HepG2 (cell line): ENCODE results near the gene CHMP1A. TPM values are rescaled to one million over a fixed set of nuclear protein-coding genes. Genes with fewer than 3 reads are reported as not detected.

Source experiments
- HDAC1 ChIP-seq: sonication (generic); formaldehyde crosslinking; IDR thresholded peaks from 2 replicates; pipeline ENCODE4 v1.5.1; 2020; ENCODE audit warnings: mild to moderate bottlenecking, missing genetic modification reagents
- JUND ChIP-seq: sonication (generic); formaldehyde crosslinking; IDR thresholded peaks from 2 replicates; pipeline ENCODE4 v1.8.0; 2022; ENCODE audit warnings: mild to moderate bottlenecking, missing genetic modification reagents
- MTF1 ChIP-seq: sonication (generic); formaldehyde crosslinking; IDR thresholded peaks from 2 replicates; pipeline ENCODE4 v1.5.0; 2020; ENCODE audit warnings: missing genetic modification reagents
- NFYB ChIP-seq: sonication (generic); formaldehyde crosslinking; IDR thresholded peaks from 2 replicates; pipeline ENCODE4 v1.4.0; 2020; ENCODE audit warnings: missing genetic modification reagents
- SIX4 ChIP-seq: sonication (generic); formaldehyde crosslinking; IDR thresholded peaks from 2 replicates; pipeline ENCODE4 v1.4.0; 2020; ENCODE audit warnings: missing genetic modification reagents
- TRIM24 ChIP-seq: sonication (generic); formaldehyde crosslinking; IDR thresholded peaks from 2 replicates; pipeline ENCODE4 v1.8.0; 2022; ENCODE audit warnings: mild to moderate bottlenecking, missing genetic modification reagents
- ZBTB1 ChIP-seq: sonication (generic); formaldehyde crosslinking; IDR thresholded peaks from 2 replicates; pipeline ENCODE4 v1.4.0; 2020; ENCODE audit warnings: missing genetic modification reagents, borderline replicate concordance
- ZFAT ChIP-seq: sonication (generic); formaldehyde crosslinking; conservative IDR thresholded peaks from 2 replicates; pipeline ENCODE4 v1.8.1; 2023; ENCODE audit warnings: missing genetic modification reagents, inconsistent platforms
- ZFP41 ChIP-seq: sonication (generic); formaldehyde crosslinking; IDR thresholded peaks from 2 replicates; pipeline ENCODE4 v1.4.0; 2020; ENCODE audit warnings: mild to moderate bottlenecking, missing genetic modification reagents, borderline replicate concordance
- ZNF556 ChIP-seq: sonication (generic); formaldehyde crosslinking; IDR thresholded peaks from 2 replicates; pipeline ENCODE4 v1.4.0; 2020; ENCODE audit warnings: mild to moderate bottlenecking, missing genetic modification reagents, borderline replicate concordance
- ZSCAN12 ChIP-seq: sonication (generic); formaldehyde crosslinking; IDR thresholded peaks from 2 replicates; pipeline ENCODE4 v1.9.0; 2021; ENCODE audit warnings: mild to moderate bottlenecking, missing genetic modification reagents
- polyA plus RNA-seq, 8 experiments: library from polyadenylated mRNA; depleted of rRNA in 3 of 8; stranded (reverse) in 7 of 8; unstranded in 1 of 8; fragments of >200 nt; fragmentation: Illumina TruSeq in 4 of 8; extraction: Trizol in 4 of 8; gene quantifications; 2 replicates each; pipeline versions ENCODE4 v1.2.1 to v1.2.3, GENCODE V29; 2011 to 2016; ENCODE audit warnings: low read depth in 4 of 8, missing spikeins in 1 of 8, mixed read lengths in 1 of 8; ENCODE audit not compliant: insufficient read depth in 1 of 8
- total RNA-seq, 5 experiments: library from RNA; depleted of rRNA; stranded (reverse); fragments of >200 nt; fragmentation: Illumina TruSeq; extraction: Trizol; gene quantifications; 2 replicates each; pipeline ENCODE4 v1.2.3, GENCODE V29; 2016; ENCODE audit warnings: low read depth in 1 of 5
- TF ChIP-seq, protein P1 (sequence below): sonication (generic); formaldehyde crosslinking; IDR thresholded peaks from 2 replicates; pipeline ENCODE4 v1.5.0; 2020; ENCODE audit warnings: mild to moderate bottlenecking, missing genetic modification reagents, borderline replicate concordance
- TF ChIP-seq, protein P2 (sequence below): IDR thresholded peaks from 2 replicates; pipeline ENCODE4 v1.6.1; 2016; ENCODE audit warnings: low read depth, borderline replicate concordance
- TF ChIP-seq, protein P3 (sequence below): sonication (generic); formaldehyde crosslinking; IDR thresholded peaks from 2 replicates; pipeline ENCODE4 v1.8.1; 2022; ENCODE audit warnings: low read depth, mild to moderate bottlenecking, missing genetic modification reagents
- TF ChIP-seq, protein P4 (sequence below): sonication (generic); formaldehyde crosslinking; IDR thresholded peaks from 2 replicates; pipeline ENCODE4 v1.4.0; 2020; ENCODE audit warnings: mild to moderate bottlenecking, missing genetic modification reagents
- TF ChIP-seq, protein P5 (sequence below): sonication (generic); formaldehyde crosslinking; IDR thresholded peaks from 2 replicates; pipeline ENCODE4 v1.5.1; 2020; ENCODE audit warnings: missing genetic modification reagents, mild to moderate bottlenecking, borderline replicate concordance

The CHMP1A gene
- total and polyA plus RNA-seq, 2 of the 13 experiments (the other 11 are each of a cell fraction or from before 2014, with no cell fraction given) = 69.4 to 73.3 TPM

DNA sequence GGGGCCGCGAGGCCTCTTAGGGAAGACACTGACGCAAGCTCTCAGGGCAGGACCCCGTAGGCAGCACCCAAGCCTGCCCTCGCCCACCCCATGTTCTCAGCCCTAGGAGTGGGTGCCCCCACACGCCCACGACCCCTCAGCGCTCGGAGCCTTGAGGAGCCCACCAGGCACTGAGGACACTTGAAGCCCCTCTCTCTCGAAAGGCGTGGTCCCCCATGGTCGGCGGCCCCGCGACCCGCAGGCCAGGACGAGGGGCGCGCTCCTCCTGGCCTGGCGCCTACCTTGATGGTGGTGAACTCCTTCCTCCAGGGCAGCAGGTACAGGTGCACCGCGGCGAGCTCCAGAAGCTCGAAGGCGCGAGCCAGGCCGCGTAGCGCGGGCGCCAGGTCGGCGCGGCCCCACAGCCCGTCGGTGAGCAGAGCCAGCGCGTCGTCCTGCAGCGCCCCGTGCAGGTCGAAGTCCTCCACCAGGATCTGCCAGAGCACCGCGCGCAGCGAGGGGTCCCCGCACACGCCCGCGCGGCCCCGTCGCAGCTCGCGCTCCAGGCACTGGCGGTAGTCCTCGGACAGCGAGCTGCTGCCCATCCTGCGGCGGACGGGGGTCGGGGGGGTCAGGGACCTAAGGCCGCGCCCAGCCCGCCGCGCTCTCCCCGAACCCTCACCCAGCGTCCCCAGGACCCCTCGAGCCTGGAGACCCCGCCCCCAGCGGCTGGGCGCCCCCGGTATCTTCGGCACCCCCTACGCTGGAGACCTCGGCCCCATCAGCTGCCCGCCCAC, 43.3 kb upstream of the CHMP1A start (continued):
- TF ChIP-seq, protein P1, sequence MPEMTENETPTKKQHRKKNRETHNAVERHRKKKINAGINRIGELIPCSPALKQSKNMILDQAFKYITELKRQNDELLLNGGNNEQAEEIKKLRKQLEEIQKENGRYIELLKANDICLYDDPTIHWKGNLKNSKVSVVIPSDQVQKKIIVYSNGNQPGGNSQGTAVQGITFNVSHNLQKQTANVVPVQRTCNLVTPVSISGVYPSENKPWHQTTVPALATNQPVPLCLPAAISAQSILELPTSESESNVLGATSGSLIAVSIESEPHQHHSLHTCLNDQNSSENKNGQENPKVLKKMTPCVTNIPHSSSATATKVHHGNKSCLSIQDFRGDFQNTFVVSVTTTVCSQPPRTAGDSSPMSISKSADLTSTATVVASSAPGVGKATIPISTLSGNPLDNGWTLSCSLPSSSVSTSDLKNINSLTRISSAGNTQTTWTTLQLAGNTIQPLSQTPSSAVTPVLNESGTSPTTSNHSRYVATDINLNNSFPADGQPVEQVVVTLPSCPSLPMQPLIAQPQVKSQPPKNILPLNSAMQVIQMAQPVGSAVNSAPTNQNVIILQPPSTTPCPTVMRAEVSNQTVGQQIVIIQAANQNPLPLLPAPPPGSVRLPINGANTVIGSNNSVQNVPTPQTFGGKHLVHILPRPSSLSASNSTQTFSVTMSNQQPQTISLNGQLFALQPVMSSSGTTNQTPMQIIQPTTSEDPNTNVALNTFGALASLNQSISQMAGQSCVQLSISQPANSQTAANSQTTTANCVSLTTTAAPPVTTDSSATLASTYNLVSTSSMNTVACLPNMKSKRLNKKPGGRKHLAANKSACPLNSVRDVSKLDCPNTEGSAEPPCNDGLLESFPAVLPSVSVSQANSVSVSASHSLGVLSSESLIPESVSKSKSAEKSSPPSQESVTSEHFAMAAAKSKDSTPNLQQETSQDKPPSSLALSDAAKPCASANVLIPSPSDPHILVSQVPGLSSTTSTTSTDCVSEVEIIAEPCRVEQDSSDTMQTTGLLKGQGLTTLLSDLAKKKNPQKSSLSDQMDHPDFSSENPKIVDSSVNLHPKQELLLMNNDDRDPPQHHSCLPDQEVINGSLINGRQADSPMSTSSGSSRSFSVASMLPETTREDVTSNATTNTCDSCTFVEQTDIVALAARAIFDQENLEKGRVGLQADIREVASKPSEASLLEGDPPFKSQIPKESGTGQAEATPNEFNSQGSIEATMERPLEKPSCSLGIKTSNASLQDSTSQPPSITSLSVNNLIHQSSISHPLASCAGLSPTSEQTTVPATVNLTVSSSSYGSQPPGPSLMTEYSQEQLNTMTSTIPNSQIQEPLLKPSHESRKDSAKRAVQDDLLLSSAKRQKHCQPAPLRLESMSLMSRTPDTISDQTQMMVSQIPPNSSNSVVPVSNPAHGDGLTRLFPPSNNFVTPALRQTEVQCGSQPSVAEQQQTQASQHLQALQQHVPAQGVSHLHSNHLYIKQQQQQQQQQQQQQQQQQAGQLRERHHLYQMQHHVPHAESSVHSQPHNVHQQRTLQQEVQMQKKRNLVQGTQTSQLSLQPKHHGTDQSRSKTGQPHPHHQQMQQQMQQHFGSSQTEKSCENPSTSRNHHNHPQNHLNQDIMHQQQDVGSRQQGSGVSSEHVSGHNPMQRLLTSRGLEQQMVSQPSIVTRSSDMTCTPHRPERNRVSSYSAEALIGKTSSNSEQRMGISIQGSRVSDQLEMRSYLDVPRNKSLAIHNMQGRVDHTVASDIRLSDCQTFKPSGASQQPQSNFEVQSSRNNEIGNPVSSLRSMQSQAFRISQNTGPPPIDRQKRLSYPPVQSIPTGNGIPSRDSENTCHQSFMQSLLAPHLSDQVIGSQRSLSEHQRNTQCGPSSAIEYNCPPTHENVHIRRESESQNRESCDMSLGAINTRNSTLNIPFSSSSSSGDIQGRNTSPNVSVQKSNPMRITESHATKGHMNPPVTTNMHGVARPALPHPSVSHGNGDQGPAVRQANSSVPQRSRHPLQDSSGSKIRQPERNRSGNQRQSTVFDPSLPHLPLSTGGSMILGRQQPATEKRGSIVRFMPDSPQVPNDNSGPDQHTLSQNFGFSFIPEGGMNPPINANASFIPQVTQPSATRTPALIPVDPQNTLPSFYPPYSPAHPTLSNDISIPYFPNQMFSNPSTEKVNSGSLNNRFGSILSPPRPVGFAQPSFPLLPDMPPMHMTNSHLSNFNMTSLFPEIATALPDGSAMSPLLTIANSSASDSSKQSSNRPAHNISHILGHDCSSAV (CRISPR knock-in tag) = 0 out of 2 replicates have a peak, but pooled peaks have one; percentile 13
- TF ChIP-seq NFYB (CRISPR knock-in tag) (0 out of 2 replicates have a peak, but pooled peaks have one; percentile 6), ZNF556 (CRISPR knock-in tag) (peak; percentile 82; the same call in 1 of the 2 replicates), ZFP41 (CRISPR knock-in tag) (no peak), ZSCAN12 (CRISPR knock-in tag) (peak; percentile 28; the same call in 1 of the 2 replicates), SIX4 (CRISPR knock-in tag) (no peak), TRIM24 (CRISPR knock-in tag) (no peak; the same call in 1 of the 2 replicates), MTF1 (no peak), ZBTB1 (CRISPR knock-in tag) (no peak), ZFAT (0 out of 2 replicates have a peak, but pooled peaks have one; percentile 50), JUND (CRISPR knock-in tag) (peak; percentile 19), HDAC1 (CRISPR knock-in tag) (peak; percentile 76)
- TF ChIP-seq, protein P2, sequence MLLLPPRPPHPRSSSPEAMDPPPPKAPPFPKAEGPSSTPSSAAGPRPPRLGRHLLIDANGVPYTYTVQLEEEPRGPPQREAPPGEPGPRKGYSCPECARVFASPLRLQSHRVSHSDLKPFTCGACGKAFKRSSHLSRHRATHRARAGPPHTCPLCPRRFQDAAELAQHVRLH (CRISPR knock-in tag) = no peak
- TF ChIP-seq, protein P3, sequence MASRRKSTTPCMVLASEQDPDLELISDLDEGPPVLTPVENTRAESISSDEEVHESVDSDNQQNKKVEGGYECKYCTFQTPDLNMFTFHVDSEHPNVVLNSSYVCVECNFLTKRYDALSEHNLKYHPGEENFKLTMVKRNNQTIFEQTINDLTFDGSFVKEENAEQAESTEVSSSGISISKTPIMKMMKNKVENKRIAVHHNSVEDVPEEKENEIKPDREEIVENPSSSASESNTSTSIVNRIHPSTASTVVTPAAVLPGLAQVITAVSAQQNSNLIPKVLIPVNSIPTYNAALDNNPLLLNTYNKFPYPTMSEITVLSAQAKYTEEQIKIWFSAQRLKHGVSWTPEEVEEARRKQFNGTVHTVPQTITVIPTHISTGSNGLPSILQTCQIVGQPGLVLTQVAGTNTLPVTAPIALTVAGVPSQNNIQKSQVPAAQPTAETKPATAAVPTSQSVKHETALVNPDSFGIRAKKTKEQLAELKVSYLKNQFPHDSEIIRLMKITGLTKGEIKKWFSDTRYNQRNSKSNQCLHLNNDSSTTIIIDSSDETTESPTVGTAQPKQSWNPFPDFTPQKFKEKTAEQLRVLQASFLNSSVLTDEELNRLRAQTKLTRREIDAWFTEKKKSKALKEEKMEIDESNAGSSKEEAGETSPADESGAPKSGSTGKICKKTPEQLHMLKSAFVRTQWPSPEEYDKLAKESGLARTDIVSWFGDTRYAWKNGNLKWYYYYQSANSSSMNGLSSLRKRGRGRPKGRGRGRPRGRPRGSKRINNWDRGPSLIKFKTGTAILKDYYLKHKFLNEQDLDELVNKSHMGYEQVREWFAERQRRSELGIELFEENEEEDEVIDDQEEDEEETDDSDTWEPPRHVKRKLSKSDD = no peak; the same call in 1 of the 2 replicates
- TF ChIP-seq, protein P4, sequence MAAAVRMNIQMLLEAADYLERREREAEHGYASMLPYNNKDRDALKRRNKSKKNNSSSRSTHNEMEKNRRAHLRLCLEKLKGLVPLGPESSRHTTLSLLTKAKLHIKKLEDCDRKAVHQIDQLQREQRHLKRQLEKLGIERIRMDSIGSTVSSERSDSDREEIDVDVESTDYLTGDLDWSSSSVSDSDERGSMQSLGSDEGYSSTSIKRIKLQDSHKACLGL (CRISPR knock-in tag) = peak; percentile 53; the same call in 1 of the 2 replicates
- TF ChIP-seq, protein P5, sequence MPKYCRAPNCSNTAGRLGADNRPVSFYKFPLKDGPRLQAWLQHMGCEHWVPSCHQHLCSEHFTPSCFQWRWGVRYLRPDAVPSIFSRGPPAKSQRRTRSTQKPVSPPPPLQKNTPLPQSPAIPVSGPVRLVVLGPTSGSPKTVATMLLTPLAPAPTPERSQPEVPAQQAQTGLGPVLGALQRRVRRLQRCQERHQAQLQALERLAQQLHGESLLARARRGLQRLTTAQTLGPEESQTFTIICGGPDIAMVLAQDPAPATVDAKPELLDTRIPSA = no peak
